Karpas-422 (cell line): Measurements from ENCODE around the gene ODR4. TPM values are rescaled to one million over a fixed set of nuclear protein-coding genes. Genes with fewer than 3 reads are reported as not detected.
"Not testable (repeated sequence)": the region's sequence is repeated elsewhere in the genome, so short reads cannot be mapped to it uniquely, and the experiment has no call there.

Experiments used
- DNase-seq: peaks from one replicate; pipeline ENCODE4 v3.0.0-alpha.2; 2015
- H2AFZ ChIP-seq: fragments of 200-600 bp; sonication (generic); 2 replicates; pipeline ENCODE4 v1.6.1; 2014; ENCODE audit warnings: antibody characterized with exemption, low read length, mixed read lengths
- H3K27ac ChIP-seq: fragments of 200-600 bp; sonication (generic); 2 replicates; pipeline ENCODE4 v1.5.1; 2014; ENCODE audit warnings: mild to moderate bottlenecking, low read length, moderate library complexity
- H3K27me3 ChIP-seq: fragments of 200-600 bp; sonication (generic); 2 replicates; pipeline ENCODE4 v1.6.1; 2014; ENCODE audit warnings: low read length, mixed read lengths
- H3K36me3 ChIP-seq: fragments of 200-600 bp; sonication (generic); 2 replicates; pipeline ENCODE4 v1.6.1; 2014; ENCODE audit warnings: low read length, mixed read lengths; ENCODE audit not compliant: insufficient read depth
- H3K4me1 ChIP-seq: fragments of 200-600 bp; sonication (generic); 2 replicates; pipeline ENCODE4 v1.6.1; 2014; ENCODE audit warnings: mild to moderate bottlenecking, low read length, mixed read lengths
- H3K4me2 ChIP-seq: fragments of 200-600 bp; sonication (generic); 2 replicates; pipeline ENCODE4 v1.6.1; 2014; ENCODE audit warnings: low read length, low read depth, mild to moderate bottlenecking; ENCODE audit not compliant: poor library complexity, severe bottlenecking
- H3K4me3 ChIP-seq: fragments of 200-600 bp; sonication (generic); 2 replicates; pipeline ENCODE4 v1.5.1; 2014; ENCODE audit warnings: mild to moderate bottlenecking, antibody characterized with exemption, low read length, mixed read lengths
- H3K79me2 ChIP-seq: fragments of 200-600 bp; sonication (generic); 2 replicates; pipeline ENCODE4 v1.6.1; 2014; ENCODE audit warnings: mild to moderate bottlenecking, low read length, mixed read lengths
- H3K9ac ChIP-seq: fragments of 200-600 bp; sonication (generic); 2 replicates; pipeline ENCODE4 v1.6.0; 2014; ENCODE audit warnings: low read length
- H3K9me2 ChIP-seq: fragments of 200-600 bp; sonication (generic), shearing (Covaris generic); replicated peaks from 2 replicates; pipeline ENCODE4 v1.6.0; 2014; ENCODE audit warnings: mild to moderate bottlenecking, low read length, moderate library complexity; ENCODE audit not compliant: insufficient read depth
- H3K9me3 ChIP-seq: fragments of 300-700, 200-600 bp; sonication (generic); 2 replicates; pipeline ENCODE4 v1.6.1; 2014; ENCODE audit warnings: low read length, mixed read lengths
- H4K20me1 ChIP-seq: fragments of 200-600 bp; sonication (generic); 2 replicates; pipeline ENCODE4 v1.6.1; 2014; ENCODE audit warnings: mild to moderate bottlenecking, antibody characterized with exemption, low read length, low read depth; ENCODE audit not compliant: insufficient read depth
- total RNA-seq: library from RNA; depleted of rRNA; stranded (reverse); fragments of >200 nt; shearing (Covaris generic); gene quantifications from 2 replicates; pipeline ENCODE4 v1.2.3, GENCODE V29; 2014; ENCODE audit warnings: low replicate concordance; rRNA removed

Gene ODR4
- total RNA-seq, result 10.6 and 12.9 TPM in 2 replicates

DNA sequence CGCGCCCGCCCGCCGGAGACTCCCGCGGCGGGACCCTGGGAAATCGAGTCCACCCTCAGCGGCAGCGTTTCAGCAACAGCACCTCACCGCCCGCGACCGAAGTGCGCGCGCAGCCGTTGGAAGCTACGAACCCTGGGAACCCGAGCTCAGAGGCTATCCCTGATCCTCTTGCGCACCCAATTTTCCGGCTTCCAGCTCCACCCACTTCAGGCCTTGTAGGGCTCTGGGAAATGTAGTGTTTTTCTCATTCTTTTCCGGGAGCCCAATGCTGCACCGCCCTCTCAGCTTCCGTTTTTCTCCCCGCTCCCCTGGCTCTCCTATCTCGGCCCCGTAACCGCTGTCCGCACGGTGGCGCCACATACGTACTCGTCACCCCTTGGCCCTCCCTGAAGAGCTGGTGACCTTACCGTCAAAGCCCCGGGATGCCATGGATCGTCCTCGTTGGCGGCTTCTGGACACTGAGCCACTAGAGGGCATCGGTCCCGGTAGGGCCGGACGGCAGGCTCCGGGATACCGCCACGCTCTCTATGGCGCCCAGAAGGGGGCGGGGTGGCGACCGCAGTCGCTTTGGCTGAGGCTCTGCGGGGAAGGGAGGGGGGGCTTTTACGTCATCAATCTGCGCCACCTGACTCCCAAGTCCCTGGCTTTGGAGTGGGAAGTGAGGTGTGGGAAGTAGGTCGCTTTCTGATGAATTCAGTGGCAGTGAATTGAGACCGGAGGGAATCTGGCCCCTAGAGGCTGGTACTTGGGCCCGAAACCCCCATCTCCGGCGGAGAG is at the start of gene ODR4, which contains the start of gene TPR:
Gene ODR4, plus strand, starts transcription at position 687 of the 777 bp plus-strand sequence. CDS start 3,948 bp downstream, outside the sequence.
Gene TPR, minus strand, starts transcription at position 102 of the 777 bp plus-strand sequence. CDS start 225 bp downstream, outside the sequence.
- DNase-seq, result peak; percentile 99
- H3K9me2 ChIP-seq, result no peaks in the 10 kb centered on the region
- H3K9ac ChIP-seq, result peak within 1 kb of the TSS; percentile 88
- H2AFZ ChIP-seq, result peak within 1 kb of the TSS; percentile 86
- H3K4me1 ChIP-seq, result peaks cover 26% of the 10 kb centered on the region
- no peaks in the 10 kb centered on the region for H3K9me3 ChIP-seq
- H3K36me3 ChIP-seq, result peaks cover 31% of the 10 kb centered on the region
- H3K4me2 ChIP-seq, result peak within 1 kb of the TSS; percentile 99
- peak within 1 kb of the TSS; percentile 88 for H3K4me3 ChIP-seq
- no peaks in the 10 kb centered on the region for H3K27me3 ChIP-seq
- peak within 1 kb of the TSS; percentile 77 for H3K27ac ChIP-seq
- H4K20me1 ChIP-seq, result peaks cover 15% of the 10 kb centered on the region
- H3K79me2 ChIP-seq, result peaks cover 91% of the 10 kb centered on the region

DNA sequence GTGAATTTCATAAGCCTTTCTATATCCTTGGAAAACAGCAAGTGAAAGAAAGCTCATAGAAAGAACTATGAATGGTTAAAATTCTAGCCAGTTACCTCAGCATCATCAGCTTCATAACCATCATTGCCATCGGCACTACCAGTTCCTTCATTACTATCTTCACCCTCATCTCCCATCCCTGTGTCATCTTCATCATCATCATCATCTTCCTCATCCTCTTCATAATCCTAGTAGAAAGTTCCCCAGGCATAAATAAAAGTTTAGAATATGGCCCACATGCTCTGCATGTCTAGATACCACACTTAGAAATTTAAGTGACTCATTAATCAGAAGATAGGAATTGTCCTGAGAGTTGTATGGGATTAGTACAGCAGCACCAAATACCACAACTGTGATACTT is 49.6 kb upstream of the ODR4 start:
- H3K4me2 ChIP-seq, result no peak overlapping the region
- H4K20me1 ChIP-seq, result no peaks in the 10 kb centered on the region
- no peak overlapping the region for H3K9ac ChIP-seq
- no peak overlapping the region for H3K4me3 ChIP-seq
- no peaks in the 10 kb centered on the region for H3K4me1 ChIP-seq
- DNase-seq, result no peak
- H3K9me2 ChIP-seq, result no peaks in the 10 kb centered on the region
- H3K36me3 ChIP-seq, result peaks cover 64% of the 10 kb centered on the region
- H3K27me3 ChIP-seq, result no peaks in the 10 kb centered on the region
- H3K9me3 ChIP-seq, result no peaks in the 10 kb centered on the region
- no peaks in the 10 kb centered on the region for H3K79me2 ChIP-seq
- no peak overlapping the region for H2AFZ ChIP-seq
- no peak overlapping the region for H3K27ac ChIP-seq

DNA sequence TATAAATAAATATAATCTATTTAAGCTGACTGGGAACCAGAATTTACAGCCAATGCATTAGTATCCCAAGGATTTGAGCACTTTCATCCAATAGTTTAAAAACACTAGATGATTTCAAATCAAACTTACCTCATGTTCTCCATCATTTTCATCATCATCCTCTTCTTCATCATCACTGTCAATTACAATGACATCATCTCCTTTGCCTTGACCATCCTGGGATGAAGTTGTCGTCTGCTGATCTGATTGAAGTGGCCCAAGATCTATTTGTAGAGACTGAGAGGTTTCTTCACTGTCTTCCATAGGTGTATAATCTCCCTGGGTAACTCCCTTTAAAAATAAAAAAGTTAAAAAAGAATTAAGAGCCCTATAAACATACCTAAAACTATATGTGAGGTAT is 48.3 kb upstream of the ODR4 start:
- H3K9ac ChIP-seq, result no peak overlapping the region
- H3K36me3 ChIP-seq, result peaks cover 59% of the 10 kb centered on the region
- no peak overlapping the region for H3K4me3 ChIP-seq
- no peak overlapping the region for H3K4me2 ChIP-seq
- H3K27me3 ChIP-seq, result no peaks in the 10 kb centered on the region
- H4K20me1 ChIP-seq, result no peaks in the 10 kb centered on the region
- no peak for DNase-seq
- no peak overlapping the region for H3K27ac ChIP-seq
- no peaks in the 10 kb centered on the region for H3K9me2 ChIP-seq
- no peak overlapping the region for H2AFZ ChIP-seq
- no peaks in the 10 kb centered on the region for H3K4me1 ChIP-seq
- H3K9me3 ChIP-seq, result no peaks in the 10 kb centered on the region
- no peaks in the 10 kb centered on the region for H3K79me2 ChIP-seq

DNA sequence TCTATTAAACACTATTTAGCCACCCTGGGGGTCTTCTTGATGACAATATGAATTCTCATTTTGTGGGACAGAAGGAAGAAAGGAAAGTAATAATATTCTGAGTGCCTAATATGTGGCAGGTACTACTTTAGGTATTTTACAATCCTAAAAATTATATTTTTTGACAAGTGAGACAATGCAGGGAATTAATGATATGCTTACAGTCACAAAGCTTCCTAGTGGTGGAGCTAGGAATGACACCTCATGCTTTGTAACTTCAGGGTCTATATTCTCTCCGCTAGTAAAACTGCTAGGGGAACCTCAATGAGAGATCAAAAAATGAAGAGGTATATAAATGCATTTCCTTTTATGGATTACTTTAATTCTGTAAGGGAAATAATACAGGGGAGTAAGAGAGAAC is 44.9 kb upstream of the ODR4 start:
- H3K79me2 ChIP-seq, result no peaks in the 10 kb centered on the region
- H3K4me2 ChIP-seq, result no peak overlapping the region
- no peak overlapping the region for H3K27ac ChIP-seq

DNA sequence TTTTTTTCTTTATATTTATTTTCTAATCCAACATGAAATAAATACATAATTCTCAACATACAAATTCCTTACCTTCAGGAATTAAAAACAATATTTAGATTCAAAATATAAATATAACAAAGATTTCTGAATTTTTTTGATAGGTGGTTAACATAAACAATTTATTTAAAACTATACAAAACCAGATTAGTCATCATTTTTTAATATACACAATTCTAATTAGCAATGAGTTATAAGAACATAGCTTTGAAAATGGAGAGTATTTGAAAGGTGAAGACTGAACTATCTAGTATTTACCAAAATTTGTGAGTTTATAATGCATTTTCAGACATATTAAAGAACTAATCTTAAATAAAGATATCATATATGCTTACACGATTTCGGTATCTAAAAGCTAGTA is 38.1 kb upstream of the ODR4 start:
- no peaks in the 10 kb centered on the region for H3K9me3 ChIP-seq
- DNase-seq, result no peak
- H4K20me1 ChIP-seq, result no peaks in the 10 kb centered on the region
- H3K9me2 ChIP-seq, result no peaks in the 10 kb centered on the region
- no peaks in the 10 kb centered on the region for H3K27me3 ChIP-seq
- no peaks in the 10 kb centered on the region for H3K4me1 ChIP-seq
- H3K9ac ChIP-seq, result no peak overlapping the region
- no peak overlapping the region for H3K4me3 ChIP-seq
- no peaks in the 10 kb centered on the region for H3K79me2 ChIP-seq
- no peak overlapping the region for H3K27ac ChIP-seq
- H3K4me2 ChIP-seq, result no peak overlapping the region
- H2AFZ ChIP-seq, result no peak overlapping the region
- peaks cover 88% of the 10 kb centered on the region for H3K36me3 ChIP-seq

More for the DNA sequence above, 44.9 kb upstream of the ODR4 start:
- H3K27me3 ChIP-seq, result no peaks in the 10 kb centered on the region
- H3K9ac ChIP-seq, result no peak overlapping the region
- no peaks in the 10 kb centered on the region for H3K9me2 ChIP-seq
- no peak overlapping the region for H3K4me3 ChIP-seq
- no peak for DNase-seq
- no peaks in the 10 kb centered on the region for H3K9me3 ChIP-seq
- H3K4me1 ChIP-seq, result no peaks in the 10 kb centered on the region
- H2AFZ ChIP-seq, result no peak overlapping the region
- H4K20me1 ChIP-seq, result no peaks in the 10 kb centered on the region
- peaks cover 76% of the 10 kb centered on the region for H3K36me3 ChIP-seq

DNA sequence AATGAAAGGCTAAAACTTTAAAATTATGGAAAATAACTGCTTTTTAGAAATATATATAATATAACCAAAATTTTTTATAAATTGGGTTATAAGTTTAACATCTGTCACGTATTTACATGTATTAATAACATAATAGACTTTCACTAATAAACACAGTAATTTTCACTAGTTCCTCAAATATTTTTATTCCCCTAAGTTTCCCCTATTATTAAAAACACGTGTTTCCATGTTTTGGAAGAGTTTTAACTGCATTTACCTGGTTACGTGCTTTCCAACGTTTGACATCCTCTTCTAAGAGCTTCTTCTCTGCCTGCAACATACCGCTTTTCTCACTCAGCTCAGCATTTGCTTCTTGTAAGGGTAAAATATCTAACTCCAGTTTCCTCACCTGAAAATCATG is 34.9 kb upstream of the ODR4 start:
- DNase-seq, result no peak
- Histone ChIP-seq H3K9me2 (no peaks in the 10 kb centered on the region), H3K4me1 (no peaks in the 10 kb centered on the region), H3K79me2 (0 out of 2 replicates have a peak, but pooled peaks cover 2% of the 10 kb centered on the region), H3K36me3 (peaks cover 87% of the 10 kb centered on the region), H3K27ac (no peak overlapping the region), H3K27me3 (no peaks in the 10 kb centered on the region), H3K9ac (no peak overlapping the region), H2AFZ (no peak overlapping the region), H3K4me2 (no peak overlapping the region), H3K9me3 (no peaks in the 10 kb centered on the region), H3K4me3 (no peak overlapping the region), H4K20me1 (no peaks in the 10 kb centered on the region)

DNA sequence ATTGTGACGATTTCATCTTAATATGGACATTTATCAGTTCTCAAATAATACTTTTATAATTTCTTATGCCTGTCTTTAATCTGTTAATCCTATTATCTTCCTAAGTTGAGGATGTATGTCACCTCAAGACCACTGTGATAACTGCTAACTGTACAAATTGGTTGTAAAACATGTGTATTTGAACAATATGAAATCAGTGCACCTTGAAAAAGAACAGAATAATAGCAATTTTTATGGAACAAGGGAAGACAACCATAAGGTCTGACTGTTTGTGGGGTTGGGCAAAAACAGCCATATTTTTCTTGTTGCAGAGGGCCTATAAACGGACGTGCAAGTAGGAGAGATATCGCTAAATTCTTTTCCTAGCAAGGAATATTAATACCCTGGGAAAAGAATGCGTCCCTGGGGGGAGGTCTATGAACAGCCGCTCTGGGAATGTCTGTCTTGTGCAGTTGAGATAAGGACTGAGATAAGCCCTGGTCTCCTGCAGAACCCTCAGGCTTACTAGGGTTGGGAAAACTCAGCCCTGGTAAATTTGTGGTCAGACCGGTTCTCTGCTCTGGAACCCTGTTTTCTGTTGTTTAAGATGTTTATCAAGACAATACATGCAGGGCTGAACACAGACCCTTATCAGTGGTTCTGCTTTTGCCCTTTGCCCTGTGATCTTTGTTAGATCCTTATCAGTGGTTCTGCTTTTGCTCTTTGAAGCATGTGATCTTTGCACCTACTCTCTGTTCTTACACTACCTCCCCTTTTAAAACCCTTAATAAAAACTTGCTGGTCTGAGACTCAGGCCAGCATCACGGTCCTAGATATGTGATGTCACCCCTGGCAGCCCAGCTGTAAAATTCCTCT is 27.6 kb upstream of the ODR4 start:
- not testable (repeated sequence) for H3K4me3 ChIP-seq, H4K20me1 ChIP-seq, DNase-seq

More for the DNA sequence above, 27.6 kb upstream of the ODR4 start:
- not testable (repeated sequence) for H3K9me3 ChIP-seq, H3K9ac ChIP-seq, H3K27ac ChIP-seq, H3K4me2 ChIP-seq, H3K9me2 ChIP-seq, H3K4me1 ChIP-seq, H2AFZ ChIP-seq, H3K27me3 ChIP-seq
- H3K36me3 ChIP-seq, result peaks cover 85% of the 10 kb centered on the region
- H3K79me2 ChIP-seq, result peaks cover 14% of the 10 kb centered on the region; the same call in 1 of the 2 replicates
